ENCODE measurements around the gene TTYH3.
A peak's percentile ranks its signal among the peaks of the same experiment; 100 is the strongest.

DNA sequence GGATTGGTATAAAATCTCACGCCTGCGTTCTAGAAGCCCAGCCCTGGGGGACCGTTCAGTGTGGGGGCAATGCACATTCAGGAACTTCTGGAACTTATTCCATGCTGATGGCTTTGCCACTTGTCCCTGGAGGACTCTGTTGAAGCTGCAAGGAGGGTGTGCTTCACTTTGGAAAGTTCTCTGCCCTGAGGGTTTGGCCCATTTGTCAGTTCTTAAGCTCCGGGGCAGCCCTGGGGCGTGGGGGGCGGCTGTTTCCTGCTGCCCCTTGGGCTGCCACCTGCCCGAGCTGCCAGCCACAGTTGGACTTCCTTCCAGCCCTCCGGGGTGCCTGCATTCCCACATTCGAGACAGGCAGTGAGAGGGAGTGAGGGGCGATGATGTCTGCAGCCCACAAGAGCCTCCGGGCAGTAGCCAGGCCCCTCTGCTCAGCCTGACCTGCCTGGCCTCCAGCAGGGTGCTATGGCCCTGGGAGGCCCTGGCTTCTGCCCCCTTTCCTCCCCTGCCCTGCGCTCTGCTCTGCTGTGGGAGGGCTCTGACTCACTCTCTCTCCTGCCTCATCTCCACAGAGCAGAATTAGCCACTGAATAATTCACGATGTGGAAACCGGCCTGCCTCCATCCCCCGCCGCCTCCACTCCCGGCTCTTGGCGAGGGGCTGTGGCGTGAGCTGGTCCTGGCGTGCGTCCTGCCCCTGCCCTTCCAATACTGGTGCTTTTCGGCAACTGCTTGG is 1.9 kb downstream of the TTYH3 start:
- TF ChIP-seq, protein P1, sequence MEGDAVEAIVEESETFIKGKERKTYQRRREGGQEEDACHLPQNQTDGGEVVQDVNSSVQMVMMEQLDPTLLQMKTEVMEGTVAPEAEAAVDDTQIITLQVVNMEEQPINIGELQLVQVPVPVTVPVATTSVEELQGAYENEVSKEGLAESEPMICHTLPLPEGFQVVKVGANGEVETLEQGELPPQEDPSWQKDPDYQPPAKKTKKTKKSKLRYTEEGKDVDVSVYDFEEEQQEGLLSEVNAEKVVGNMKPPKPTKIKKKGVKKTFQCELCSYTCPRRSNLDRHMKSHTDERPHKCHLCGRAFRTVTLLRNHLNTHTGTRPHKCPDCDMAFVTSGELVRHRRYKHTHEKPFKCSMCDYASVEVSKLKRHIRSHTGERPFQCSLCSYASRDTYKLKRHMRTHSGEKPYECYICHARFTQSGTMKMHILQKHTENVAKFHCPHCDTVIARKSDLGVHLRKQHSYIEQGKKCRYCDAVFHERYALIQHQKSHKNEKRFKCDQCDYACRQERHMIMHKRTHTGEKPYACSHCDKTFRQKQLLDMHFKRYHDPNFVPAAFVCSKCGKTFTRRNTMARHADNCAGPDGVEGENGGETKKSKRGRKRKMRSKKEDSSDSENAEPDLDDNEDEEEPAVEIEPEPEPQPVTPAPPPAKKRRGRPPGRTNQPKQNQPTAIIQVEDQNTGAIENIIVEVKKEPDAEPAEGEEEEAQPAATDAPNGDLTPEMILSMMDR (IDR thresholded peaks at IDR 0.05), result no peak
- TF ChIP-seq POLR2AphosphoS5 (IDR thresholded peaks at IDR 0.05; ENCODE audit: insufficient read depth in 1 of 2, low read depth in 1 of 2) (peak in 1 of 2 donors; percentile 76), POLR2A (IDR thresholded peaks at IDR 0.05) (peak in 1 of 2 donors; percentile 52)

All from vagina (tissue), 2 donors.